Neural crest cell (in vitro differentiated cells): ENCODE data around the gene NHLRC4. TPM values are rescaled to one million over a fixed set of nuclear protein-coding genes. Genes with fewer than 3 reads are reported as not detected.

ENCODE experiments used
- DNase-seq: peaks from one replicate; pipeline ENCODE4 v3.0.0; 2021; ENCODE audit warnings: low read depth, mixed read lengths, low spot score
- H3K27ac Mint-ChIP-seq: one replicate; pipeline ENCODE4 v1.8.0; 2021; ENCODE audit warnings: mild to moderate bottlenecking, mixed read lengths; ENCODE audit not compliant: unreplicated experiment
- H3K27me3 Mint-ChIP-seq: 2 replicates; pipeline ENCODE4 v1.8.0; 2021; ENCODE audit warnings: low read depth, mild to moderate bottlenecking, mixed read lengths
- H3K36me3 Mint-ChIP-seq: 2 replicates; pipeline ENCODE4 v1.8.0; 2021; ENCODE audit warnings: low read depth, mild to moderate bottlenecking, mixed read lengths
- H3K4me1 Mint-ChIP-seq: 2 replicates; pipeline ENCODE4 v1.8.0; 2021; ENCODE audit warnings: mixed read lengths
- H3K4me3 Mint-ChIP-seq: one replicate; pipeline ENCODE4 v1.8.0; 2021; ENCODE audit warnings: mild to moderate bottlenecking, mixed read lengths
- H3K9me3 Mint-ChIP-seq: 2 replicates; pipeline ENCODE4 v1.8.0; 2021; ENCODE audit warnings: mixed read lengths
- total RNA-seq: library from RNA; stranded (reverse); gene quantifications from 2 replicates; pipeline ENCODE4 v1.2.1, GENCODE V29; 2021
- TF ChIP-seq, protein P1 (sequence below): fragments of 200-600 bp; sonication (generic); conservative IDR thresholded peaks from 2 replicates; pipeline ENCODE4 v1.5.0; 2021; ENCODE audit warnings: antibody characterized with exemption, mild to moderate bottlenecking

Gene NHLRC4
- total RNA-seq, 1 donor from 2014 or later: 0.86 TPM

DNA sequence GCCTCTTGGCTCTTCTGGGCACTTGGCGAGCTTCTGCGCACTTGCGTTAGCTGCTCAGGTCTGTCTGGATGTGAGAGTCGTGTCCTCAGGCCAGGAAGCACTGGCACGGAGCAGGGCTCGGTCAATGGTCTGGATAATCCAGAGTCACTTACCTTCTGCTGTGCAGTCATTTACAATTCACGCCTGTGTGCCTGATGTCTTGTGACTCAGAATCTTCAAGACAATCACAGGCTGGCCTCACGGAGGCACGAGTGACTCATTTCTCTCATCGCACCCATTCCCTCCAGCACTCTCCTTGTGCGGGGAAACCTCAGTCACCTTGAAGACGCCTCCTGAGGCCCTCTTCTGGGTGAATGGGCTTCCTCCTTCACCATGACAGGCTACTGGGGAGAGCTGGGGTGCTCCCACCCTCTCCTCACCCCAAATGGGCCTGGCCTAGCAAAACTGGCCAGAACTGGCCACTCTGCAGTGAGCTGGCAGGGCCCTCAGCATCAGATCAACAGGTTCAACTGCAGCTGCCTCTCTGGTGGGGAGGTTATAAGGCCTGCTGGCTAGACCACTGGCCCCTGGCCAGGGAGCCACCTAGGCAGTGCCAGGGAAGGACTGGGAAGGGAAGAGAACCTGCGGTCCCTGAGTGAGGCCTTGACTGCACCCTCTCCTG is 41.2 kb upstream of the NHLRC4 start:
- no peak for DNase-seq
- Mint-ChIP-seq H3K36me3 (peaks cover 3% of the 10 kb centered on the region), H3K9me3 (no peaks in the 10 kb centered on the region), H3K4me3 (peak overlapping the region; percentile 94), H3K27me3 (peaks cover 4% of the 10 kb centered on the region), H3K27ac (no peak overlapping the region), H3K4me1 (peaks cover 26% of the 10 kb centered on the region)
- TF ChIP-seq, protein P1, sequence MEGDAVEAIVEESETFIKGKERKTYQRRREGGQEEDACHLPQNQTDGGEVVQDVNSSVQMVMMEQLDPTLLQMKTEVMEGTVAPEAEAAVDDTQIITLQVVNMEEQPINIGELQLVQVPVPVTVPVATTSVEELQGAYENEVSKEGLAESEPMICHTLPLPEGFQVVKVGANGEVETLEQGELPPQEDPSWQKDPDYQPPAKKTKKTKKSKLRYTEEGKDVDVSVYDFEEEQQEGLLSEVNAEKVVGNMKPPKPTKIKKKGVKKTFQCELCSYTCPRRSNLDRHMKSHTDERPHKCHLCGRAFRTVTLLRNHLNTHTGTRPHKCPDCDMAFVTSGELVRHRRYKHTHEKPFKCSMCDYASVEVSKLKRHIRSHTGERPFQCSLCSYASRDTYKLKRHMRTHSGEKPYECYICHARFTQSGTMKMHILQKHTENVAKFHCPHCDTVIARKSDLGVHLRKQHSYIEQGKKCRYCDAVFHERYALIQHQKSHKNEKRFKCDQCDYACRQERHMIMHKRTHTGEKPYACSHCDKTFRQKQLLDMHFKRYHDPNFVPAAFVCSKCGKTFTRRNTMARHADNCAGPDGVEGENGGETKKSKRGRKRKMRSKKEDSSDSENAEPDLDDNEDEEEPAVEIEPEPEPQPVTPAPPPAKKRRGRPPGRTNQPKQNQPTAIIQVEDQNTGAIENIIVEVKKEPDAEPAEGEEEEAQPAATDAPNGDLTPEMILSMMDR: no peak

DNA sequence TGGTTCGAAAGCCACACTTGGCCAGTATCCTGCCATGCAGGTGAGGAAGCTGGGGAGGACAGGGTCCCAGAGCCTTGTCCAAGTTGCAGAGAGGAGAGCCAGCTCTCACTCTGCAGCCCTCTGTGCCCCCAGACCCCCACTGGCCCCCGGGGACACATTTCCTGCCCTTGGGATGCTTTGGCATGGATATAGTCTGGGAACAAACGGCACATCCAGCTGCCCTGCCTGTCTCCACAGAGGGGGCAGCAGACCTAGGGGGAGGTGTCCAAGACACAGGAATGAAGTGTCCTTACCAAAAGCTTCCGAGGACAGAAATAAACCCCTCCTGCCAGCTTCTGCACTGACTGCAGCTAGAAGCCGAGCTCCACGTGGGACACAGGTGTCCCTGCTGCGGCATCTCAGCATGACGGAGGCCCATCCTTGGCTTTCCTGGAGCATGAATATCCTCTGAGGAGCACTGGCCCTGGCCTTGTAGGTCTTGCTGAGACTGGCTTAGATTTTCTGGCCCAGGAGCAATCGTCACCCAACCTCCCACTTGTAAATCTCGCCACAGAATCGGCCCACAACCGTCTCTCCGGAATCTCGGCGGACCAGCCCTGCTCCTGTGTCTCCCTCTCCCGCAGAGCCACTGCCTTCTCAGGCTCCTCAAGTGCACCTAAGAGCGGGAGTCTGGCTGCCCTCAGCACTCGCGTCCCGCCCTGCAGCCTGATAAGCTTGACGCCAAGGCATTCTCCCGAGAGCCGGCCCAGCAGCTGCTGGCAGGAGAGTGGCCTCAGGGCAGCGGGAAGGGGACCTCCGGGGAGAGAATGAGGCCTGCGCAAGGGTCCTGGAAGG is 40.4 kb upstream of the NHLRC4 start:
- TF ChIP-seq, protein P1: no peak
- DNase-seq: no peak
- peaks cover 26% of the 10 kb centered on the region for H3K4me1 Mint-ChIP-seq
- peak overlapping the region; percentile 97 for H3K27ac Mint-ChIP-seq
- no peaks in the 10 kb centered on the region for H3K9me3 Mint-ChIP-seq
- H3K36me3 Mint-ChIP-seq: peaks cover 3% of the 10 kb centered on the region
- peaks cover 4% of the 10 kb centered on the region for H3K27me3 Mint-ChIP-seq
- H3K4me3 Mint-ChIP-seq: peak overlapping the region; percentile 94

DNA sequence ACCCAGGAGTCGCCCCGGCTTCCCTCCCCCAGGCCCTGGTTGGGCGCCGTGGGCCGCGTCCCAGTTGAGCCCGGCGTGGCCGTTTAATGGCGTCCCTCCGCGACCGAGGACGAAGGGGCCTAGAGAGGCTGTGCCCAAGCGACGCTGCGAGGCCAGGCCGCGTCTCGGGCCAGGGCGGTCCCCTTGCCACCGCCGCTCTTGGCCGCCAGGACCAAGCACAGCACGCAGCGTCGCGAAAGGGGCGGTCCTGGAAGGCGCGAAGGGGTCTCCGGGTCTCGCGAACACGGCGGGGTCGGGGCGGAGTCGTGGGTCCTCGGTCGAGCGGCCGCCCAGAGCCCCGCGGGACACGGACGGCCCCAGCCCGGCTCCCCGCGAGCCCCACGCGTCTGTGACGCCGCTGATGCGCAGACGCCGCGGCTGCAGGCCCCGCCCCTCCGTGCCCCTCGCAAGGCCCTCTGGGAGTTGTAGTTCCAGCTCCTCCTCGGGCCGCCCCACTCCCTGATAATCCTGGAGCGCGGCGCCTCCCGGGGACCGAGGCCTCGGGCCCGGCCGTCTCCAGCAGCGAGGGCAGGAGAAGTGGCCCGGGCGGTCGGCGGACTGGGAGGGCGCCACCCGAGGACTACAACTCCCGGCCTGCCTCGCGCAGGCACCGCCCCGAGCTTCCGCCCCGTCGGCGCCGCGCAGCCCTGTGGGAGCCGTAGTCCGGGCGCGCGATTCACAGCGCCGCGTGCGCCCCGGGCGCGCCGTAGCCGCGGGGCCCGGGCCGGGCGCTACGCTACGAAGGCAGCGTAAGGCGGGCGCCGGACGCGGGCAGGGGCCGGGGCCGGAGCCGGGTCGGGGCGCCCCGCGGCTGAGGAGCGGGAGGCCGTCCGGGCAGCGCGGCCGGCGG is 39.5 kb upstream of the NHLRC4 start, which contains the start of gene CAPN15:
Gene CAPN15 (plus strand): TSS at position 698 of the 889 bp plus-strand sequence. CDS start 19,127 bp downstream, outside the sequence.
- H3K27ac Mint-ChIP-seq: peak within 1 kb of the TSS; percentile 97
- peak within 1 kb of the TSS; percentile 94 for H3K4me3 Mint-ChIP-seq
- peaks cover 4% of the 10 kb centered on the region for H3K27me3 Mint-ChIP-seq
- H3K4me1 Mint-ChIP-seq: peaks cover 26% of the 10 kb centered on the region
- DNase-seq: peak; percentile 83
- TF ChIP-seq, protein P1: peak; percentile 48
- H3K36me3 Mint-ChIP-seq: peaks cover 3% of the 10 kb centered on the region
- H3K9me3 Mint-ChIP-seq: no peaks in the 10 kb centered on the region

DNA sequence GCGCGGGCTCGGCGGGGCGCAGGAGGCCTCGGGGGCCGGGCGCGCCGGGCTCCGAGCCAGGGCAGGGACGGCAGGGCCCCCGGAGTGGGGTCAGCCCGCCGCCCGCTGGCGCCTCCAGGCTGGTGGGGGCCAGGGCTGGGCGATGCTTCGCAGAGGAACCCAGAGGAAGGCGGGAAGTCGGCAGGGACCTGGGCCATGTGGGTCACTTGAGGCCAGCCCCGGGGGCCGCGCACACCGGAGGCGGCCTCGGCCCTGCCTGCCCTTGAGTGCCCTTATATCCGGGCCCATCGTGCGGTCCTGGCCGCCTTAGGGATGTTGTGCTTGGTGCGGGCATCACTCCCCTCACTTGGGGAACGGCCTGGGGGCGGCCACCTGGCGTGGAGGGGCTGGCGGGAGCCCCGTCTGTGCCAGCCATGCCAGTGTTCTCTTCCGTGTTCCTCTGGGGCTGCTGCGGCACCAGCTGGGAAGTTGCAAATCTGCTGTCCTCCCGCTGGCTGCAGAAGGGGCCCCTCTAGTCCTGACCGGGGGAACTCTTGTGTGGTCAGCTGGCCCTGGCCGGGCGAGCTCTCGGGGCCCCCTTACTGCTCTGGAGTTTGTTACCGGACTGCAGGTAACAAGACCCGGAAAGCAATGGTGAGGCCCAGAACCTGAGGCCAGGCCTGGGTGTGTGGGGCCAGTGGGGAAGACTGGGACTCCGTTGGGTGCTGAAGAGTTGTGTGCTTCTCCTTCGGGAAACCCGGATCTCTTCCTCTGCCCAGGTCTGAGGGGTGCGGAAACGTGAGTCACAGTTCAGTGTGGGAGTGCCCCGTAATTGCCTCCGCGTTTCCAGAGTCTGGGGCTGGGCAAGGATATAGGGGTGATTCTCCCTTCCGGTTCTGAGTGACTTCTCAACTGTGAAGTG is 38.4 kb upstream of the NHLRC4 start:
- Mint-ChIP-seq H3K9me3 (no peaks in the 10 kb centered on the region), H3K4me3 (peak overlapping the region; percentile 92), H3K27ac (peak overlapping the region; percentile 87), H3K36me3 (peaks cover 3% of the 10 kb centered on the region), H3K4me1 (peaks cover 26% of the 10 kb centered on the region), H3K27me3 (peaks cover 4% of the 10 kb centered on the region)
- TF ChIP-seq, protein P1: no peak
- no peak for DNase-seq
